ENCODE results near the gene LRRC14B.

Gene LRRC14B

GRCh38 chr5:191036-191948, at the start of gene LRRC14B:
TSS of gene LRRC14B (plus strand) at chr5:191495. CDS start at chr5:191539, 44 bp downstream.
- peak; percentile 17 for DNase-seq (ENCODE audit: low spot score)

- DNase-seq (ENCODE audit: low spot score): no peak
Observed at GRCh38 chr5:141761-142160, 49.5 kb upstream of the LRRC14B start.

GRCh38 chr5:142246-142810, 49.0 kb upstream of the LRRC14B start:
- DNase-seq (ENCODE audit: low spot score): no peak

GRCh38 chr5:143041-143440, 48.3 kb upstream of the LRRC14B start:
- DNase-seq (ENCODE audit: low spot score): no peak

DNA sequence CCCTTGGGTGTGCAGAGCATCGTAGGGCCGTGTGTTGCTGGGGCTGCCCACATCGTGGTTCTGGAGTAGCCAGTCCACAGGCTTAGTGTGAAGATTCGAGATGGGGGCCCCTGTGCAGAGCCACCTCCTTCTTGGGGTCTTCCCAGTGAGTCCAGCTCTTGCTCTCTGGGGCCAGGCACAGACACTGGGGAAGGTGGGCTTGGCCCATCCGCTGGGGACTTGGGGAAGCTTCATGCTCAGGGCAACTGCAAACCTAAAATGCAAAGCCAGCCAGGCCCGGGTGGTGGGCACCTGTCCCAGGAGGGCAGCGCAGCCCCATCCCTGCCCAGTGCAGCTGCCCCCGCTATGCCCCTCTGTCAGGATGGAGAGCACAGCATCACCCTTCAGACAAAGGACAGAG, 46.4 kb upstream of the LRRC14B start:
- DNase-seq (ENCODE audit: low spot score): no peak

DNA sequence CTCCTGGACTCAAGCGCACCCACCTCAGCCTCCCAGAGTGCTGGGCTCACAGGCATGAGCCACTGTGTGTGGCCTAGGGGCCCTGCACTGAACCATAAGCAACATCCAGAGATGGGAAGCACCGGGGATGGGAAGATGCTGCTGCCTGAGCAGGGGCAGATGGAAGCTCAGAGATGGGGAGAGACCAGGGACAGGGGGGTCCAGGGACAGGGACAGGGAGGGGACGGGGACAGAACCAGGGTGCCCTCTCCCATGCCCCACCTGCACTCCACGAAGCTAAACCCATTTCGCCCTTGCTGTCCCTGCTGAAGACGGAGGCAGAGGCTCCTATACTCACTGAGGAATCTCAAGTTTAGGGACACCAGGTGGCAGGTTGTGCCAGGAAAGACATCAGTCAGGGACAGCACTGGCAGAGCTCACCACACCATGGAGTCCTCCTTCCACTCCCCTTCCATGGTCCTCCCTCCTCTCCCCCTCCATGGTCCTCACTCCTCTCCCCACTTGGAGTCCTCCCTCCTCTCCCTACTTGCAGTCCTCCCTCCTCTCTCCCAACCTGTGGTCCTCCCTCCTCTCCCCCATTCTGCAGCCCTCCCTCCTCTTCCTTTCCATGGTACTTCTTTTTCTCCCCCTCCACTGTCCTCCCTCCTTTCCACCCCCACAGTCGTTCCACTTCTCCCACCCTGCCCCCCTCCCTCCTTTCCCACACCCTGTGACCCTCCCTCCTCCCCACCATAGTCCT, 45.5 kb upstream of the LRRC14B start:
- DNase-seq (ENCODE audit: low spot score): no peak

GRCh38 chr5:147751-148150, 43.5 kb upstream of the LRRC14B start:
- no peak for DNase-seq (ENCODE audit: low spot score)

GRCh38 chr5:149745-150485, 41.4 kb upstream of the LRRC14B start:
- peak; percentile 9 for DNase-seq (ENCODE audit: low spot score)

GRCh38 chr5:150746-151145, 40.5 kb upstream of the LRRC14B start:
- DNase-seq (ENCODE audit: low spot score): no peak

DNA sequence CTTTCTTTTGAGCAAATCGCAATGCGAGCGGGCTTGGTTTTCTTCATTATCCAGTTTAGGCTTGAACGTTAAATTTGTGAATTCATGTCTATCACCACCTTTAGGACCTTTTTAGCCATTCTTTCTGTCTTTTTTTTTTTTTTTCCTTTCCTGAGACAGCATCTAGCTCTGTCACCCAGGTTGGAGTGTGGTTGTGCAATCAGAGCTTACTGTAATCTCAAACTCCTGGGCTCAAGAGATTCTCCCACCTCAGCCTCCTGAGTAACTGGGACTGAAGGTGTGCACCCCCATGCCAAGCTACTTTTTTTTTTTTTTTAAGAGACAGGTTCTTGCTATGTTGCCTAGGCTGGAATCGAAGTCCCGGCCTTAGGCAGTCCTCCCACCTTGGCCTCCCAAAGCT, 39.2 kb upstream of the LRRC14B start:
- DNase-seq (ENCODE audit: low spot score): no peak

GRCh38 chr5:153256-153655, 38.0 kb upstream of the LRRC14B start:
- peak; percentile 48 for DNase-seq (ENCODE audit: low spot score)

GRCh38 chr5:154236-154635, 37.1 kb upstream of the LRRC14B start:
- DNase-seq (ENCODE audit: low spot score): no peak

- DNase-seq (ENCODE audit: low spot score): no peak
Observed at GRCh38 chr5:154826-155225, 36.5 kb upstream of the LRRC14B start.

GRCh38 chr5:155651-156410, 35.5 kb upstream of the LRRC14B start:
- DNase-seq (ENCODE audit: low spot score): no peak

- DNase-seq (ENCODE audit: low spot score): no peak
Observed at GRCh38 chr5:156411-157072, 34.8 kb upstream of the LRRC14B start.

DNA sequence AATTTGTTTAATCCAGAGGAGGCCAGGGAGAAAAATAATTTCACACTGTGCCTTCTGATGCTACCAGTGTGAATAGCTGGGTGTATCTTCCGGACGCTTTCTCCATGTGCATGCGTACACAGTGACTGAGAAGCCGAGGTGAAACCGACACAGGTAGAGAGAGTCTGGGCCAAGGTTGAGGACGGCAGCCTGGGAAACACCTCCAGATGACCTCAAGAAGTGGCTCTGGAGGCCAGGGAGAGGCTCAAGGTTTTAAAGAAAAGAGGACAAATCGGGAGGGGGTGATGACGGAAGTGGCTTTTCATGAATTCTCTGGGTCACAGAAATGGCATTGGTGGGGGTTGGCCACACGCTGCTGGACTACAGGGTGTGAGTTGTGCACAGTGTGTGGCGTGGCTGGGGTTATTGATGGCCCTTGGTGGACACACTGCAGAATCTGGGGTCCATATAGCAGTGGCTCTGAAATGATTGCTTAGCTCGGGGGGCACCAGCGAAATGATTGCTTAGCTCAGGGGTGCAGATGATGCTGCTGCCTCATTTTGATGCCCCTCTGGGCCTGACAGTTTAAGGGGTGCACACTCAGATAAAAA, 34.1 kb upstream of the LRRC14B start:
- no peak for DNase-seq (ENCODE audit: low spot score)

DNA sequence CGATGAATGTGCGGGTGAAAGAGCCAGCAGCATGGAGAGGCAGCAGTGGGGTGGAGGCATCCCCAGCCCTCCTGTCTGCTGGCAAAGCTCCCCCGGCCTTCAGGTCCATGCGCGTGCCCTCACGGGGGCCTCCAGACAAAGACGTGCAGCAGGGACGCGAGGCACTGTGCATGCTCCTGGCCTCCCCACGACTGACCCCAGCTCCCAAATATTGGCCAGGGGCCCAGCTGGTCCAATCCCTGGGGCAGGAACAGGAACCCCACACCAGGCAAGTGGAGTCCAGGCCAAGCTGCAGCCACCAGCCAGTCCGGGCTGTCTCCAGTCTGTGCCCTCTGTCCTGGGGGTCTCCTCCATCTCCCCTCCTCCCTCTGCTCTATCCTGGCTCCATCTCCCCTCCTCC, 33.5 kb upstream of the LRRC14B start:
- DNase-seq (ENCODE audit: low spot score): no peak

- DNase-seq (ENCODE audit: low spot score): no peak
Observed at GRCh38 chr5:158807-159447, 32.4 kb upstream of the LRRC14B start.

DNA sequence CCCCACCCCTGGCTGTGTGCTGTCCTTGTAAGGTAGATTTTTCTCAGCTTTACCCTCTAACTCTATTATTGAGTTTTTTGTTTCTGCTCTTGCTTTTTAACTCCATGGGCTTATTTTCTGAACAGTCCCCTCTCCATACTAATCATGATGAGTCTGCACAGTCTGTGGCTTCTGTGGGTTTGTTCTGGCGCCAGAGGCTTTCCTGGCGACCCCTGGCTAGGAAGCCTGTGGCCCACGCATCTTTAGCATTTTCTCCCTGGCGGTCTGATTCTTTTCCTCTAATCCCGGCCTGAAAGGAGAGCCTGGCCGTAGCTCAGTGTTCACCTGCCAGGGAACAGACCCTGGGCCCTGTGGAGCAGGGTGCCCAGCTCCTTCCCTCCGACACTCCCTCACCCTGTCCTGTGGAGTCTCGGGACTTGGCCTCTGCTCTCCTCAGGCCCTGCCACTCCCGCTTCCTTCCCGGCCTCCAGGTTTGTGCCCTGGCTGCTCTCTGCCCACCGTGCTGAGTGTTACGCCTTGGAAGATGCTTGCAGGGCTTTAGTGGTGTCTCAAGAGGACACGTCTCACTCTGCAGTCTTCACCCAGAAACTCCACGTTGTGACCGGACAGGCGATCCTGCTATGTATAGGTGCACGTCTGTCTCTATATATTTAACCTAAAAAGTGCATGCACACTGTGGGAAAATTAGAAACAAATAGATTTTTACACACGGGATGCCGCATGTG, 31.7 kb upstream of the LRRC14B start:
- peak; percentile 15 for DNase-seq (ENCODE audit: low spot score)

All from kidney tubule cell (primary cell).